ENCODE measurements around the gene MLLT3.

The MLLT3 gene

DNA sequence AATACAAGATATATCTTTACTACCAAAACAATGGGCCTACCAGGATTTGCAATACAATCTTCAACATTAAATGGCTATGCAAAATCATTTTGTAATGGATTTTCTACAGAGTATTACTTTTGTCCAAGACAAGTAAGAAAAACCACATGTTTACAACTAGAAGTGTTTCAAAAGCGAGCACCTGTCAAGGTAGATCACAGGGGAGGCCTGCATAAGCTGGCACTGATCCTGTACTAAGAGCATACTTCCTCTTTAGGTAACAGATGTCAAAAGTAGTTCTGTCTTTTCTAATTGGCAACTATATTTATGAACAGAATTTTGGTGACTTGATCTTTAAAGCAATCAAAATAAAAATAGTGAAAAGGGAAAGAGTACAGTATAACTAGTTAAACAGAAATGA is 249.0 kb downstream of the MLLT3 start:
- Histone ChIP-seq H2BK5ac (ENCODE audit: low read depth, low read length, poor library complexity) (no peak overlapping the region), H2AK5ac (ENCODE audit: low read length) (no peak overlapping the region), H3K36me3 (ENCODE audit: control insufficient read depth in 1 of 2, insufficient read depth in 2 of 2, low read length in 2 of 2) (no peaks in the 10 kb centered on the region), H3K4me3 (ENCODE audit: low read depth, low read length) (no peak overlapping the region), H3K23ac (ENCODE audit: low read length) (no peak overlapping the region), H3K9ac (ENCODE audit: low read length) (no peak overlapping the region), H2BK120ac (ENCODE audit: insufficient read depth, low read length, poor library complexity) (no peak overlapping the region), H3K27me3 (ENCODE audit: insufficient read depth, low read length) (no peaks in the 10 kb centered on the region), H3K79me2 (ENCODE audit: control insufficient read depth, insufficient read depth, low read length, poor library complexity) (no peaks in the 10 kb centered on the region), H3K4ac (ENCODE audit: low read depth, low read length) (no peak overlapping the region), H3K4me1 (ENCODE audit: control insufficient read depth in 1 of 2, insufficient read depth in 2 of 2, low read length in 2 of 2) (no peaks in the 10 kb centered on the region), H2BK12ac (ENCODE audit: low read length) (no peak overlapping the region), H2AFZ (ENCODE audit: insufficient read depth, low read length, poor library complexity) (no peak overlapping the region), H4K12ac (ENCODE audit: low read depth, low read length) (no peak overlapping the region), H3K18ac (ENCODE audit: low read length) (no peak overlapping the region), H3K4me2 (ENCODE audit: low read length) (no peak overlapping the region), H3K27ac (ENCODE audit: low read depth, low read length) (no peak overlapping the region), H4K91ac (ENCODE audit: low read depth, low read length) (no peak overlapping the region), H3K14ac (ENCODE audit: low read length) (no peak overlapping the region), H4K8ac (ENCODE audit: low read depth, low read length) (no peak overlapping the region), H3K79me1 (ENCODE audit: low read length) (no peaks in the 10 kb centered on the region), H3K9me3 (ENCODE audit: insufficient read depth, low read depth, low read length) (no peaks in the 10 kb centered on the region)
- no peak for DNase-seq
- WGBS (ENCODE audit: extremely low coverage, insufficient coverage, insufficient read length), result no CpG with 5 or more reads among the region's 1 CpG

DNA sequence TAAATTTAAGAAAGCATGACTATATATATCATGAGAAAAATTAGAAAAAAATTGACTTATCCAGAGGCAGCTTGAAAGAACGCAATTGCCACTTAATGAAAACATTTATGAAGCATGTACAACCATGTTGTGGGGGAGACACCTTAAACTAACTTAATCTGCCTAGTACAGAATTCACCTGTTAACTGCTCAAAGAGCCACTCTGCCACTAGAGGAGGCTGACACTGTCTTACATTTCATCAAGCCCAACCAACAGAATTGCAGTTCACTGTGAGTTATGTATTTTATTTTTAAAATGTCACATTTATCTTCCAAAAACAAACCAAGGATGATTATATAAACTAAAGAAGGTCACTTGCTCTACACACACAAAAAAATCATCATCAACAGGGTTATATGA is 252.9 kb downstream of the MLLT3 start:
- no peak overlapping the region for H2AK5ac ChIP-seq (ENCODE audit: low read length)
- H3K9me3 ChIP-seq (ENCODE audit: insufficient read depth, low read depth, low read length), result no peaks in the 10 kb centered on the region
- H4K91ac ChIP-seq (ENCODE audit: low read depth, low read length), result no peak overlapping the region
- H2BK12ac ChIP-seq (ENCODE audit: low read length), result no peak overlapping the region
- H3K27ac ChIP-seq (ENCODE audit: low read depth, low read length), result no peak overlapping the region
- WGBS (ENCODE audit: extremely low coverage, insufficient coverage, insufficient read length), result no CpG with 5 or more reads among the region's 1 CpG
- no peaks in the 10 kb centered on the region for H3K79me1 ChIP-seq (ENCODE audit: low read length)
- no peaks in the 10 kb centered on the region for H3K4me1 ChIP-seq (ENCODE audit: control insufficient read depth in 1 of 2, insufficient read depth in 2 of 2, low read length in 2 of 2)
- no peaks in the 10 kb centered on the region for H3K27me3 ChIP-seq (ENCODE audit: insufficient read depth, low read length)
- no peak overlapping the region for H2BK120ac ChIP-seq (ENCODE audit: insufficient read depth, low read length, poor library complexity)
- no peak overlapping the region for H3K4me2 ChIP-seq (ENCODE audit: low read length)
- no peak overlapping the region for H2AFZ ChIP-seq (ENCODE audit: insufficient read depth, low read length, poor library complexity)
- no peak overlapping the region for H4K8ac ChIP-seq (ENCODE audit: low read depth, low read length)
- H3K14ac ChIP-seq (ENCODE audit: low read length), result no peak overlapping the region
- H4K12ac ChIP-seq (ENCODE audit: low read depth, low read length), result no peak overlapping the region
- no peak overlapping the region for H3K4me3 ChIP-seq (ENCODE audit: low read depth, low read length)
- H3K23ac ChIP-seq (ENCODE audit: low read length), result no peak overlapping the region
- H3K4ac ChIP-seq (ENCODE audit: low read depth, low read length), result no peak overlapping the region
- H2BK5ac ChIP-seq (ENCODE audit: low read depth, low read length, poor library complexity), result no peak overlapping the region
- H3K9ac ChIP-seq (ENCODE audit: low read length), result no peak overlapping the region
- no peak overlapping the region for H3K18ac ChIP-seq (ENCODE audit: low read length)
- no peak for DNase-seq
- no peaks in the 10 kb centered on the region for H3K36me3 ChIP-seq (ENCODE audit: control insufficient read depth in 1 of 2, insufficient read depth in 2 of 2, low read length in 2 of 2)
- H3K79me2 ChIP-seq (ENCODE audit: control insufficient read depth, insufficient read depth, low read length, poor library complexity), result no peaks in the 10 kb centered on the region

DNA sequence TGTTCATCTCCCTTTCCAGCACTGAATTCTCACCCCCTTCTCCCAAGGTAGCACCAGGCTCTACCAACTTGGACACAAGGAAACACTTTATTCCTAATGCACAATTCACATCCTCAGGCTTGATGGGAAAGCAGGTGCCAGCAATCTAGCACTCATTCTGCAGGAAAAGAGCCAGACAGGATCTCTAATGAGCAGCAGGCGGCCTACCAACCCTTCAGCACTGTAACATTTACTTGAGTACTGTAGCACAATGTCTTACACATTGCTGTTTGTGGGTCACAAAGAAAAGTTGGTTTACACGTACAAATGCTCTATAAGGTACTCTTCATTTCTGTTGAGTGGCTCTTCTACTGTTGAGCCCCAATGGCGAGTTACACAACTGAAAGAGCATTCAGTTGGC is 254.4 kb downstream of the MLLT3 start:
- H2BK5ac ChIP-seq (ENCODE audit: low read depth, low read length, poor library complexity), result no peak overlapping the region
- no peak overlapping the region for H2AFZ ChIP-seq (ENCODE audit: insufficient read depth, low read length, poor library complexity)
- no peak overlapping the region for H3K18ac ChIP-seq (ENCODE audit: low read length)
- no peaks in the 10 kb centered on the region for H3K4me1 ChIP-seq (ENCODE audit: control insufficient read depth in 1 of 2, insufficient read depth in 2 of 2, low read length in 2 of 2)
- H2BK12ac ChIP-seq (ENCODE audit: low read length), result no peak overlapping the region
- H3K4me3 ChIP-seq (ENCODE audit: low read depth, low read length), result no peak overlapping the region
- no peaks in the 10 kb centered on the region for H3K27me3 ChIP-seq (ENCODE audit: insufficient read depth, low read length)
- no peak overlapping the region for H3K23ac ChIP-seq (ENCODE audit: low read length)
- H4K8ac ChIP-seq (ENCODE audit: low read depth, low read length), result no peak overlapping the region
- H3K79me1 ChIP-seq (ENCODE audit: low read length), result no peaks in the 10 kb centered on the region
- H3K14ac ChIP-seq (ENCODE audit: low read length), result no peak overlapping the region
- no peaks in the 10 kb centered on the region for H3K36me3 ChIP-seq (ENCODE audit: control insufficient read depth in 1 of 2, insufficient read depth in 2 of 2, low read length in 2 of 2)
- H3K4me2 ChIP-seq (ENCODE audit: low read length), result no peak overlapping the region
- H3K9me3 ChIP-seq (ENCODE audit: insufficient read depth, low read depth, low read length), result no peaks in the 10 kb centered on the region
- H3K79me2 ChIP-seq (ENCODE audit: control insufficient read depth, insufficient read depth, low read length, poor library complexity), result no peaks in the 10 kb centered on the region
- no peak overlapping the region for H3K27ac ChIP-seq (ENCODE audit: low read depth, low read length)
- H2AK5ac ChIP-seq (ENCODE audit: low read length), result no peak overlapping the region
- WGBS (ENCODE audit: extremely low coverage, insufficient coverage, insufficient read length), result no CpG with 5 or more reads among the region's 3 CpGs
- no peak for DNase-seq
- no peak overlapping the region for H2BK120ac ChIP-seq (ENCODE audit: insufficient read depth, low read length, poor library complexity)
- no peak overlapping the region for H3K4ac ChIP-seq (ENCODE audit: low read depth, low read length)
- H4K91ac ChIP-seq (ENCODE audit: low read depth, low read length), result no peak overlapping the region
- no peak overlapping the region for H4K12ac ChIP-seq (ENCODE audit: low read depth, low read length)
- H3K9ac ChIP-seq (ENCODE audit: low read length), result no peak overlapping the region

DNA sequence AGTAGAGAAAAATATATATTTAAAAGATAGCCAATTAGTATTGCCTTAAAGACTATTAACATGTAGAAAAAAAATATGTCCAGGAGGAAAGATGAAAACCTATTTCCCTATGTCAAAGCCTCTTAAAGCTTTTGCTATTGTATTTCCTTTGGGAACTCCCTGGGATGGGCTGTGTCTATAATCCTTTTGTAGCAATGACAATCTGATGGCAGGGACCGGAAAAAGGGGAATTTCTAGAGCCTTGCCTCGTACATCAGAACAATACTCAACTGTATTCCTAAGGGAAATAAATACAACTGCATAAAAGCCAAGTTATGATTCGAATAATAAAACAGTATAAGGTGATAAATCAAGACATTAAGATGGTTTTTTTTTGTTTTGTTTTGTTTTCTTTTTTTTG is 257.3 kb downstream of the MLLT3 start:
- Histone ChIP-seq H4K12ac (ENCODE audit: low read depth, low read length) (no peak overlapping the region), H3K27ac (ENCODE audit: low read depth, low read length) (no peak overlapping the region), H4K91ac (ENCODE audit: low read depth, low read length) (no peak overlapping the region), H3K79me1 (ENCODE audit: low read length) (no peaks in the 10 kb centered on the region), H3K79me2 (ENCODE audit: control insufficient read depth, insufficient read depth, low read length, poor library complexity) (no peaks in the 10 kb centered on the region), H2BK12ac (ENCODE audit: low read length) (no peak overlapping the region), H2AK5ac (ENCODE audit: low read length) (no peak overlapping the region), H3K9me3 (ENCODE audit: insufficient read depth, low read depth, low read length) (no peaks in the 10 kb centered on the region), H3K23ac (ENCODE audit: low read length) (no peak overlapping the region), H3K4me1 (ENCODE audit: control insufficient read depth in 1 of 2, insufficient read depth in 2 of 2, low read length in 2 of 2) (no peaks in the 10 kb centered on the region), H2BK120ac (ENCODE audit: insufficient read depth, low read length, poor library complexity) (no peak overlapping the region), H3K4me2 (ENCODE audit: low read length) (no peak overlapping the region), H3K4me3 (ENCODE audit: low read depth, low read length) (no peak overlapping the region), H2BK5ac (ENCODE audit: low read depth, low read length, poor library complexity) (no peak overlapping the region), H2AFZ (ENCODE audit: insufficient read depth, low read length, poor library complexity) (no peak overlapping the region), H4K8ac (ENCODE audit: low read depth, low read length) (no peak overlapping the region), H3K27me3 (ENCODE audit: insufficient read depth, low read length) (no peaks in the 10 kb centered on the region), H3K18ac (ENCODE audit: low read length) (no peak overlapping the region), H3K14ac (ENCODE audit: low read length) (no peak overlapping the region), H3K4ac (ENCODE audit: low read depth, low read length) (no peak overlapping the region), H3K9ac (ENCODE audit: low read length) (no peak overlapping the region), H3K36me3 (ENCODE audit: control insufficient read depth in 1 of 2, insufficient read depth in 2 of 2, low read length in 2 of 2) (no peaks in the 10 kb centered on the region)
- no peak for DNase-seq
- WGBS (ENCODE audit: extremely low coverage, insufficient coverage, insufficient read length), result no CpG with 5 or more reads among the region's 3 CpGs

Measured in trophoblast cell (in vitro differentiated cells and primary cell).